Tibial artery (tissue), 4 donors: ENCODE results near the gene PSEN2.

Experiments
- DNase-seq, 2 donors: peaks; one replicate each; pipeline ENCODE4 v3.0.0-alpha.2; 2019
- H3K27ac ChIP-seq, 2 donors: fragments of 200-600 bp; sonication (generic) in 1 of 2; 1 replicate in 1 of 2; 2 replicates in 1 of 2; pipeline ENCODE4 v1.5.1; 2018 to 2019; ENCODE audit warnings: mild to moderate bottlenecking in 1 of 2
- H3K27me3 ChIP-seq, 2 donors: fragments of 200-600 bp; sonication (generic) in 1 of 2; one replicate each; pipeline versions ENCODE4 v1.5.1 to v1.6.0; 2016 to 2019
- H3K36me3 ChIP-seq, 3 donors: fragments of 200-600 bp; sonication (generic) in 2 of 3; one replicate each; pipeline ENCODE4 v1.5.1; 2016 to 2019; ENCODE audit warnings: mild to moderate bottlenecking in 2 of 3
- H3K4me1 ChIP-seq, 4 donors: fragments of 200-600 bp; sonication (generic) in 2 of 4; 1 replicate in 3 of 4; 2 replicates in 1 of 4; pipeline ENCODE4 v1.5.1; 2016 to 2019
- H3K4me3 ChIP-seq, 2 donors: fragments of 200-600 bp; sonication (generic) in 1 of 2; 1 replicate in 1 of 2; 2 replicates in 1 of 2; pipeline ENCODE4 v1.5.1; 2018 to 2019; ENCODE audit warnings: mild to moderate bottlenecking in 2 of 2
- H3K9me3 ChIP-seq, 3 donors: fragments of 200-600 bp; sonication (generic) in 1 of 3; one replicate each; pipeline ENCODE4 v1.5.1; 2016 to 2019
- CTCF ChIP-seq, 2 experiments: fragments of 200-600 bp in 1 of 2; fragments of 450-650 bp in 1 of 2; IDR thresholded peaks; one replicate each; pipeline ENCODE4 v1.5.1; 2017 to 2019; ENCODE audit warnings: antibody characterized with exemption in 2 of 2, mild to moderate bottlenecking in 1 of 2, moderate library complexity in 1 of 2
- intact Hi-C: fragments of 100-400 bp; cut with DNase I; formaldehyde crosslinking; loops from one replicate; pipeline ENCODE4 v1.15.0; 2023; ENCODE audit warnings: low total_unique reads

PSEN2 gene

GRCh38 chr1:226943927-226944326 lies 73.5 kb downstream of the PSEN2 start:
- H3K4me1 ChIP-seq = peaks cover 0 to 46% (median 21%) of the 10 kb centered on the region in 4 donors
- H3K27ac ChIP-seq = no peak overlapping the region
- H3K27me3 ChIP-seq = no peaks in the 10 kb centered on the region
- no peaks in the 10 kb centered on the region for H3K36me3 ChIP-seq
- no peak overlapping the region for H3K4me3 ChIP-seq
- TF ChIP-seq CTCF (IDR thresholded peaks at IDR 0.05) = no peak
- H3K9me3 ChIP-seq = no peaks in the 10 kb centered on the region
- DNase-seq = peak in 1 of 2 donors; percentile 44
- intact Hi-C loops = loop anchor here (5.0 kb wide), 1 partner anchor 72 kb away; the partner anchor contains the start of gene PSEN2

GRCh38 chr1:226945106-226945857 lies 74.9 kb downstream of the PSEN2 start:
- no peak for TF ChIP-seq CTCF (IDR thresholded peaks at IDR 0.05)
- no peak overlapping the region for H3K4me3 ChIP-seq
- H3K27ac ChIP-seq = no peak overlapping the region
- H3K27me3 ChIP-seq = no peaks in the 10 kb centered on the region
- no peaks in the 10 kb centered on the region for H3K36me3 ChIP-seq
- DNase-seq = peak in 1 of 2 donors; percentile 48
- H3K9me3 ChIP-seq = no peaks in the 10 kb centered on the region
- H3K4me1 ChIP-seq = peaks cover 0 to 46% (median 21%) of the 10 kb centered on the region in 4 donors
- intact Hi-C loops = no loop called here
